SK-N-SH treated with all-trans-retinoic acid at 6 μM for 48 hours (cell line): ENCODE measurements around the gene DCUN1D5.

Source experiments
- ATAC-seq: fragments of 200-7000 bp; cut with Tn5 transposase; 3 replicates; pipeline ENCODE4 v1.9.1; 2020; ENCODE audit warnings: mild to moderate bottlenecking, moderate library complexity
- ARNTL ChIP-seq: fragments of 450-650 bp; formaldehyde crosslinking; IDR thresholded peaks from 2 replicates; pipeline ENCODE4 v1.5.0; 2020; ENCODE audit warnings: low read depth, mild to moderate bottlenecking, moderate library complexity, borderline replicate concordance
- BACH2 ChIP-seq: fragments of 250-450 bp; sonication (Bioruptor Pico); IDR thresholded peaks from 2 replicates; pipeline ENCODE4 v1.9.0; 2021; ENCODE audit warnings: mild to moderate bottlenecking, borderline replicate concordance
- CSDC2 ChIP-seq: fragments of 250-450 bp; sonication (Bioruptor Pico); IDR thresholded peaks from 2 replicates; pipeline ENCODE4 v1.5.0; 2020; ENCODE audit warnings: mild to moderate bottlenecking, moderate library complexity
- ESRRG ChIP-seq: fragments of 250-450 bp; sonication (Bioruptor Pico); IDR thresholded peaks from 2 replicates; pipeline ENCODE4 v1.6.1; 2021; ENCODE audit warnings: mild to moderate bottlenecking
- GLIS3 ChIP-seq: fragments of 250-450 bp; sonication (Bioruptor Pico); IDR thresholded peaks from 2 replicates; pipeline ENCODE4 v1.5.0; 2020; ENCODE audit warnings: mild to moderate bottlenecking, moderate library complexity
- ISL1 ChIP-seq: fragments of 250-450 bp; sonication (Bioruptor Pico); IDR thresholded peaks from 2 replicates; pipeline ENCODE4 v2.1.2; 2022; ENCODE audit warnings: mild to moderate bottlenecking, moderate library complexity
- OSR1 ChIP-seq: fragments of 250-450 bp; sonication (Bioruptor Pico); IDR thresholded peaks from 2 replicates; pipeline ENCODE4 v1.8.0; 2022; ENCODE audit warnings: moderate library complexity, mild to moderate bottlenecking, inconsistent platforms
- PPARA ChIP-seq: fragments of 250-450 bp; sonication (Bioruptor Pico); IDR thresholded peaks from 2 replicates; pipeline ENCODE4 v1.5.0; 2020; ENCODE audit warnings: mild to moderate bottlenecking, borderline replicate concordance
- RARB ChIP-seq: fragments of 250-450 bp; sonication (Bioruptor Pico); IDR thresholded peaks from 2 replicates; pipeline ENCODE4 v1.8.0; 2021; ENCODE audit warnings: mild to moderate bottlenecking, moderate library complexity
- SNAI2 ChIP-seq: fragments of 250-450 bp; sonication (Bioruptor Pico); IDR thresholded peaks from 2 replicates; pipeline ENCODE4 v1.5.0; 2020; ENCODE audit warnings: mild to moderate bottlenecking, moderate library complexity
- TCF4 ChIP-seq: fragments of 250-450 bp; sonication (Bioruptor Pico); IDR thresholded peaks from 2 replicates; pipeline ENCODE4 v1.8.0; 2021; ENCODE audit warnings: mild to moderate bottlenecking, moderate library complexity, borderline replicate concordance
- TOX ChIP-seq: fragments of 250-450 bp; sonication (Bioruptor Pico); IDR thresholded peaks from 2 replicates; pipeline ENCODE4 v1.8.0; 2021; ENCODE audit warnings: mild to moderate bottlenecking, moderate library complexity, borderline replicate concordance
- ZFP30 ChIP-seq: fragments of 450-650 bp; formaldehyde crosslinking; IDR thresholded peaks from 2 replicates; pipeline ENCODE4 v1.5.0; 2022; ENCODE audit warnings: mild to moderate bottlenecking, moderate library complexity
- ZNF565 ChIP-seq: fragments of 450-650 bp; formaldehyde crosslinking; conservative IDR thresholded peaks from 2 replicates; pipeline ENCODE4 v1.5.0; 2020; ENCODE audit warnings: low read depth, mild to moderate bottlenecking, moderate library complexity
- ZNF70 ChIP-seq: fragments of 450-650 bp; formaldehyde crosslinking; IDR thresholded peaks from 2 replicates; pipeline ENCODE4 v1.5.0; 2020; ENCODE audit warnings: mild to moderate bottlenecking, moderate library complexity
- ZNF8 ChIP-seq: fragments of 450-650 bp; formaldehyde crosslinking; IDR thresholded peaks from 2 replicates; pipeline ENCODE4 v1.5.0; 2020; ENCODE audit warnings: mild to moderate bottlenecking, moderate library complexity
- TF ChIP-seq, protein P1 (sequence below): fragments of 250-450 bp; sonication (Bioruptor Pico); IDR thresholded peaks from 2 replicates; pipeline ENCODE4 v1.8.0; 2021; ENCODE audit warnings: low read depth, mild to moderate bottlenecking, moderate library complexity, borderline replicate concordance
- TF ChIP-seq, protein P2 (sequence below): fragments of 250-450 bp; sonication (Bioruptor Pico); IDR thresholded peaks from 2 replicates; pipeline ENCODE4 v1.8.0; 2020; ENCODE audit warnings: mild to moderate bottlenecking, moderate library complexity, borderline replicate concordance
- TF ChIP-seq, protein P3 (sequence below): fragments of 250-450 bp; sonication (Bioruptor Pico); IDR thresholded peaks from 2 replicates; pipeline ENCODE4 v1.5.1; 2020; ENCODE audit warnings: low read depth, mild to moderate bottlenecking, moderate library complexity
- TF ChIP-seq, protein P4 (sequence below): fragments of 250-450 bp; sonication (Bioruptor Pico); IDR thresholded peaks from 2 replicates; pipeline ENCODE4 v1.5.0; 2020; ENCODE audit warnings: mild to moderate bottlenecking, moderate library complexity

DCUN1D5 gene

DNA sequence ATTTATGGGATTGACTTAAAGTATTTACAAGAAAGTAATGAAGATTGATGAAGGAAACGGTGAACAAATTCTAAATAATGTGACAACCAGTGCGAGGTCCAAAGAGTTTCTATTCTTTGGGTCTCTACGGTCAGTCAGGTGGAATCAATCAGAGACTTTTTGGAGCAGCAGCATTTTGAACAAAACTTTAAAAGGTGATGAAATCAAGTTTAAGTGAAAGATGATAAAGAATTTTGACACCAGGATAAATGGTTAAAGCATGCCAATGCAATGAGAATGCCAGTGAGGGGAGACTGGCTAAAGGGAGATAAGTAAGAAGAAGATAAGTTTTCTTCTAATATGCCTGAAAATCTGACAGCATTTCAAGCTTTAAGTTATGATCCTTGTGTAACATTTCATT lies 67.9 kb downstream of the DCUN1D5 start:
- TF ChIP-seq, protein P1, sequence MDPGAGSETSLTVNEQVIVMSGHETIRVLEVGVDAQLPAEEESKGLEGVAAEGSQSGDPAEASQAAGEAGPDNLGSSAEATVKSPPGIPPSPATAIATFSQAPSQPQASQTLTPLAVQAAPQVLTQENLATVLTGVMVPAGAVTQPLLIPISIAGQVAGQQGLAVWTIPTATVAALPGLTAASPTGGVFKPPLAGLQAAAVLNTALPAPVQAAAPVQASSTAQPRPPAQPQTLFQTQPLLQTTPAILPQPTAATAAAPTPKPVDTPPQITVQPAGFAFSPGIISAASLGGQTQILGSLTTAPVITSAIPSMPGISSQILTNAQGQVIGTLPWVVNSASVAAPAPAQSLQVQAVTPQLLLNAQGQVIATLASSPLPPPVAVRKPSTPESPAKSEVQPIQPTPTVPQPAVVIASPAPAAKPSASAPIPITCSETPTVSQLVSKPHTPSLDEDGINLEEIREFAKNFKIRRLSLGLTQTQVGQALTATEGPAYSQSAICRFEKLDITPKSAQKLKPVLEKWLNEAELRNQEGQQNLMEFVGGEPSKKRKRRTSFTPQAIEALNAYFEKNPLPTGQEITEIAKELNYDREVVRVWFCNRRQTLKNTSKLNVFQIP (CRISPR knock-in tag), result no peak
- TF ChIP-seq ZFP30 (CRISPR knock-in tag), result no peak
- TF ChIP-seq ISL1 (CRISPR knock-in tag), result 0 out of 2 replicates have a peak, but pooled peaks have one; percentile 24
- TF ChIP-seq, all 23 proteins: peak for 1
- peak; percentile 60 for ATAC-seq

DNA sequence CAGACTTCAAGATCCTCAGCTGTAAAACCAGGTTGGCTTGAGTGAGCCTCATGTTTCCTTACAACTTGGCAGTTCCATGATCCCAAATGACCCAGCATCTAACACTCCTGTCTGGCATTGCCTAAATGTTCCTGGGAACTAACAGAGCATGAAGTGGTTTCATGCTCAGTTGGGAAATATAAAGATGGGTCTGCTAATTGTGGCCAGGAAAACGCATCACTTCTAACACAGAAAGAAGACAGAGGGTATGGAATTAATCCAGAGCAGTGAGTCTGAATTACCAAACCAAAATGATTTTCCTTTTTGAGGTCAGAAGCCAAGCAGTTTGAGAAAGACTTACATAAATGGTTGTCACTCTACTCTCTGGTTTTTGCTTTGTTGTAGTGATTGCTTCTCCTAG lies 75.9 kb downstream of the DCUN1D5 start:
- ATAC-seq, result no peak
- TF ChIP-seq, protein P2, sequence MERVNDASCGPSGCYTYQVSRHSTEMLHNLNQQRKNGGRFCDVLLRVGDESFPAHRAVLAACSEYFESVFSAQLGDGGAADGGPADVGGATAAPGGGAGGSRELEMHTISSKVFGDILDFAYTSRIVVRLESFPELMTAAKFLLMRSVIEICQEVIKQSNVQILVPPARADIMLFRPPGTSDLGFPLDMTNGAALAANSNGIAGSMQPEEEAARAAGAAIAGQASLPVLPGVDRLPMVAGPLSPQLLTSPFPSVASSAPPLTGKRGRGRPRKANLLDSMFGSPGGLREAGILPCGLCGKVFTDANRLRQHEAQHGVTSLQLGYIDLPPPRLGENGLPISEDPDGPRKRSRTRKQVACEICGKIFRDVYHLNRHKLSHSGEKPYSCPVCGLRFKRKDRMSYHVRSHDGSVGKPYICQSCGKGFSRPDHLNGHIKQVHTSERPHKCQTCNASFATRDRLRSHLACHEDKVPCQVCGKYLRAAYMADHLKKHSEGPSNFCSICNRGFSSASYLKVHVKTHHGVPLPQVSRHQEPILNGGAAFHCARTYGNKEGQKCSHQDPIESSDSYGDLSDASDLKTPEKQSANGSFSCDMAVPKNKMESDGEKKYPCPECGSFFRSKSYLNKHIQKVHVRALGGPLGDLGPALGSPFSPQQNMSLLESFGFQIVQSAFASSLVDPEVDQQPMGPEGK (CRISPR knock-in tag), result no peak
- TF ChIP-seq PPARA (CRISPR knock-in tag) (no peak), RARB (no peak), TCF4 (CRISPR knock-in tag) (no peak), BACH2 (no peak), ZNF565 (no peak), ZNF70 (CRISPR knock-in tag) (no peak), CSDC2 (CRISPR knock-in tag) (no peak), ZNF8 (CRISPR knock-in tag) (no peak), ARNTL (CRISPR knock-in tag) (no peak), ESRRG (CRISPR knock-in tag) (no peak), SNAI2 (CRISPR knock-in tag) (no peak), ISL1 (CRISPR knock-in tag) (no peak), OSR1 (CRISPR knock-in tag) (no peak), GLIS3 (CRISPR knock-in tag) (no peak)
- TF ChIP-seq, protein P1 (CRISPR knock-in tag), result no peak
- TF ChIP-seq, protein P3, sequence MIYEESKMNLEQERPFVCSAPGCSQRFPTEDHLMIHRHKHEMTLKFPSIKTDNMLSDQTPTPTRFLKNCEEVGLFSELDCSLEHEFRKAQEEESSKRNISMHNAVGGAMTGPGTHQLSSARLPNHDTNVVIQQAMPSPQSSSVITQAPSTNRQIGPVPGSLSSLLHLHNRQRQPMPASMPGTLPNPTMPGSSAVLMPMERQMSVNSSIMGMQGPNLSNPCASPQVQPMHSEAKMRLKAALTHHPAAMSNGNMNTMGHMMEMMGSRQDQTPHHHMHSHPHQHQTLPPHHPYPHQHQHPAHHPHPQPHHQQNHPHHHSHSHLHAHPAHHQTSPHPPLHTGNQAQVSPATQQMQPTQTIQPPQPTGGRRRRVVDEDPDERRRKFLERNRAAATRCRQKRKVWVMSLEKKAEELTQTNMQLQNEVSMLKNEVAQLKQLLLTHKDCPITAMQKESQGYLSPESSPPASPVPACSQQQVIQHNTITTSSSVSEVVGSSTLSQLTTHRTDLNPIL, result no peak
- TF ChIP-seq, protein P4, sequence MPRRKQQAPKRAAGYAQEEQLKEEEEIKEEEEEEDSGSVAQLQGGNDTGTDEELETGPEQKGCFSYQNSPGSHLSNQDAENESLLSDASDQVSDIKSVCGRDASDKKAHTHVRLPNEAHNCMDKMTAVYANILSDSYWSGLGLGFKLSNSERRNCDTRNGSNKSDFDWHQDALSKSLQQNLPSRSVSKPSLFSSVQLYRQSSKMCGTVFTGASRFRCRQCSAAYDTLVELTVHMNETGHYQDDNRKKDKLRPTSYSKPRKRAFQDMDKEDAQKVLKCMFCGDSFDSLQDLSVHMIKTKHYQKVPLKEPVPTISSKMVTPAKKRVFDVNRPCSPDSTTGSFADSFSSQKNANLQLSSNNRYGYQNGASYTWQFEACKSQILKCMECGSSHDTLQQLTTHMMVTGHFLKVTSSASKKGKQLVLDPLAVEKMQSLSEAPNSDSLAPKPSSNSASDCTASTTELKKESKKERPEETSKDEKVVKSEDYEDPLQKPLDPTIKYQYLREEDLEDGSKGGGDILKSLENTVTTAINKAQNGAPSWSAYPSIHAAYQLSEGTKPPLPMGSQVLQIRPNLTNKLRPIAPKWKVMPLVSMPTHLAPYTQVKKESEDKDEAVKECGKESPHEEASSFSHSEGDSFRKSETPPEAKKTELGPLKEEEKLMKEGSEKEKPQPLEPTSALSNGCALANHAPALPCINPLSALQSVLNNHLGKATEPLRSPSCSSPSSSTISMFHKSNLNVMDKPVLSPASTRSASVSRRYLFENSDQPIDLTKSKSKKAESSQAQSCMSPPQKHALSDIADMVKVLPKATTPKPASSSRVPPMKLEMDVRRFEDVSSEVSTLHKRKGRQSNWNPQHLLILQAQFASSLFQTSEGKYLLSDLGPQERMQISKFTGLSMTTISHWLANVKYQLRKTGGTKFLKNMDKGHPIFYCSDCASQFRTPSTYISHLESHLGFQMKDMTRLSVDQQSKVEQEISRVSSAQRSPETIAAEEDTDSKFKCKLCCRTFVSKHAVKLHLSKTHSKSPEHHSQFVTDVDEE (CRISPR knock-in tag), result no peak

DNA sequence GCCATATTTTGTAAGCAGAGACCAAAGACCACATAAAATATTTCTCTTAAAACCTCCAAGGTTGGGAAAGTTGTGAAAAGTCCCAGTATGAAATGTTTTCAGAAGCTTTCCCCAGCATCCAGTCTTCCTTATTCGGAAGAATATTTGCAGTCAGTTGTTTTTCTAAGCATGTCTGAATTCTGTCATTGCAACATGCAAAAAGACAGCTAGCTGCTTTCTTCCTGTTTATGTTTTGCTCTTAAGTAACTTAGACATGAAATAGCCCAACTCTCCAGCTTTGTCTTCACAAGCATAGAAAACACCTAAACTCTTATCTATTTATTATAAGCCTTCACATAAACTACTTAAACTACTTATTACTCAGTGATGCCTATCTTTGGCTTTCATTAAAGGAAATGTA lies 78.5 kb downstream of the DCUN1D5 start:
- no peak for TF ChIP-seq TOX (CRISPR knock-in tag)
- TF ChIP-seq ZNF565, result no peak
- no peak for TF ChIP-seq ISL1 (CRISPR knock-in tag)
- TF ChIP-seq, protein P1 (CRISPR knock-in tag), result no peak
- TF ChIP-seq PPARA (CRISPR knock-in tag), result no peak
- TF ChIP-seq BACH2, result no peak
- TF ChIP-seq ZFP30 (CRISPR knock-in tag), result no peak
- no peak for TF ChIP-seq GLIS3 (CRISPR knock-in tag)
- no peak for TF ChIP-seq TCF4 (CRISPR knock-in tag)
- no peak for TF ChIP-seq ARNTL (CRISPR knock-in tag)
- TF ChIP-seq, protein P3, result no peak
- no peak for TF ChIP-seq SNAI2 (CRISPR knock-in tag)
- no peak for TF ChIP-seq RARB
- ATAC-seq, result no peak
